Right atrium auricular region (tissue), 2 donors: ENCODE measurements around the gene SAMD14. TPM values are rescaled to one million over a fixed set of nuclear protein-coding genes. Genes with fewer than 3 reads are reported as not detected.
A peak's percentile ranks its signal among the peaks of the same experiment; 100 is the strongest.

Experiments
- DNase-seq: peaks from one replicate; pipeline ENCODE4 v3.0.0-alpha.2; 2019; ENCODE audit warnings: low spot score
- H3K27ac ChIP-seq, 2 donors: fragments of 200-600 bp; sonication (generic); 1 replicate in 1 of 2; 2 replicates in 1 of 2; pipeline ENCODE4 v1.5.1; 2016 to 2019
- H3K27me3 ChIP-seq, 2 donors: fragments of 200-600 bp; sonication (generic); one replicate each; pipeline versions ENCODE4 v1.5.1 to v1.6.0; 2017 to 2019
- H3K36me3 ChIP-seq: fragments of 200-600 bp; sonication (generic); one replicate; pipeline ENCODE4 v1.5.1; 2016
- H3K4me1 ChIP-seq, 2 donors: fragments of 200-600 bp; sonication (generic); one replicate each; pipeline versions ENCODE4 v1.5.1 to v1.6.0; 2017 to 2019
- H3K4me3 ChIP-seq, 2 donors: fragments of 200-600 bp; sonication (generic); 1 replicate in 1 of 2; 2 replicates in 1 of 2; pipeline ENCODE4 v1.5.1; 2017 to 2019; ENCODE audit warnings: mild to moderate bottlenecking in 1 of 2, moderate library complexity in 1 of 2
- H3K9me3 ChIP-seq, 2 donors: fragments of 200-600 bp; sonication (generic); one replicate each; pipeline ENCODE4 v1.5.1; 2019
- CTCF ChIP-seq, 2 donors: fragments of 200-600 bp; sonication (generic); IDR thresholded peaks; one replicate each; pipeline ENCODE4 v1.5.1; 2019; ENCODE audit warnings: antibody characterized with exemption in 2 of 2
- total RNA-seq, 2 donors: library from RNA; depleted of rRNA; stranded (reverse); fragments of >200 nt; gene quantifications; one replicate each; pipeline ENCODE4 v1.1.0, GENCODE V29; 2016

The SAMD14 gene
- total RNA-seq, 2 donors from 2014 or later = 0.78 to 1.1 TPM

GRCh38 chr17:50072130-50072529, 57.8 kb downstream of the SAMD14 start:
- TF ChIP-seq CTCF (IDR thresholded peaks at IDR 0.05) = no peak
- Histone ChIP-seq H3K27ac (no peak overlapping the region), H3K27me3 (no peaks in the 10 kb centered on the region), H3K9me3 (no peaks in the 10 kb centered on the region), H3K4me3 (no peak overlapping the region), H3K4me1 (peaks cover 0 to 7% of the 10 kb centered on the region in 2 donors), H3K36me3 (peaks cover 74% of the 10 kb centered on the region)
- no peak for DNase-seq

- Histone ChIP-seq H3K4me3 (no peak overlapping the region), H3K36me3 (peaks cover 69% of the 10 kb centered on the region), H3K4me1 (peaks cover 0 to 8% of the 10 kb centered on the region in 2 donors), H3K9me3 (no peaks in the 10 kb centered on the region), H3K27ac (no peak overlapping the region), H3K27me3 (no peaks in the 10 kb centered on the region)
- no peak for DNase-seq
- TF ChIP-seq CTCF (IDR thresholded peaks at IDR 0.05) = no peak
Measured at GRCh38 chr17:50071692-50072091, 58.3 kb downstream of the SAMD14 start.

GRCh38 chr17:50070908-50071680, 58.9 kb downstream of the SAMD14 start:
- peaks cover 0 to 14% of the 10 kb centered on the region in 2 donors for H3K4me1 ChIP-seq
- H3K9me3 ChIP-seq = no peaks in the 10 kb centered on the region
- no peak for DNase-seq
- TF ChIP-seq CTCF (IDR thresholded peaks at IDR 0.05) = no peak
- no peak overlapping the region for H3K27ac ChIP-seq
- no peak overlapping the region for H3K4me3 ChIP-seq
- H3K36me3 ChIP-seq = peaks cover 63% of the 10 kb centered on the region
- H3K27me3 ChIP-seq = no peaks in the 10 kb centered on the region

- Histone ChIP-seq H3K4me3 (no peak overlapping the region), H3K27me3 (no peaks in the 10 kb centered on the region), H3K27ac (peak overlapping the region in 1 of 2 donors; percentile 96), H3K4me1 (peaks cover 0 to 43% of the 10 kb centered on the region in 2 donors), H3K9me3 (no peaks in the 10 kb centered on the region), H3K36me3 (peaks cover 39% of the 10 kb centered on the region)
- TF ChIP-seq CTCF (IDR thresholded peaks at IDR 0.05) = no peak
- DNase-seq = no peak
Measured at GRCh38 chr17:50067996-50068395, 62.0 kb downstream of the SAMD14 start.

GRCh38 chr17:50066995-50067394, 63.0 kb downstream of the SAMD14 start:
- Histone ChIP-seq H3K9me3 (no peaks in the 10 kb centered on the region), H3K4me3 (no peak overlapping the region), H3K27me3 (no peaks in the 10 kb centered on the region), H3K4me1 (peaks cover 0 to 53% of the 10 kb centered on the region in 2 donors), H3K27ac (peak overlapping the region; percentile 92 to 96), H3K36me3 (peaks cover 32% of the 10 kb centered on the region)
- DNase-seq = no peak
- no peak for TF ChIP-seq CTCF (IDR thresholded peaks at IDR 0.05)
